ENCODE results near the gene CFAP61.

Gene CFAP61

GRCh38 chr20:20037960-20038359 lies 14.4 kb upstream of the CFAP61 start (continued):
- TF ChIP-seq, protein P1, sequence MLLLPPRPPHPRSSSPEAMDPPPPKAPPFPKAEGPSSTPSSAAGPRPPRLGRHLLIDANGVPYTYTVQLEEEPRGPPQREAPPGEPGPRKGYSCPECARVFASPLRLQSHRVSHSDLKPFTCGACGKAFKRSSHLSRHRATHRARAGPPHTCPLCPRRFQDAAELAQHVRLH (tag by site-specific recombination; IDR thresholded peaks at IDR 0.05) = no peak
- TF ChIP-seq ZNF677 (tag by site-specific recombination; IDR thresholded peaks at IDR 0.05) = no peak

DNA sequence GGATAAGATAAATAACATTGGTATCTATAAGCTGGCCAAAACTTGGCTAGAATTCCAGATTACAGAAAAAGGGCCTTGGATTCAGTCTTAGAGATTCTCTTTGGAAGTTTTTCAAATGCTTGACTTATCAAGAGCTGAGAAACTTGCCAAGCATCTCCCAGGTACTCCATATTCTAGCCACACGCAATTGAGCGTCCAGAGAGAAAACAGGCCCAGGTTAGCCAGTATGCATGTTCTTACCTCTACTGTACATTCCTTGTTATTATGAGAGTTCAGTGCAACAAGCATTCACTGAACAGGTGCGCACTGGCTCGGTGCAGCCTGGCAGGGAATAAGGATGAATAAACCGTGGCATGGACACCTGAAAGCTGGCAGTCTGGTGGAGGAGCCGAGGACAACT lies 13.7 kb upstream of the CFAP61 start:
- Histone ChIP-seq H3K36me3 (ENCODE audit: control insufficient read depth in 2 of 2, insufficient read depth in 1 of 2, low read length in 2 of 2) (peaks cover 53 to 100% of the 10 kb centered on the region in 2 experiments), H3K9me3 (ENCODE audit: control insufficient read depth, insufficient read depth, low read depth, low read length) (no peaks in the 10 kb centered on the region)

DNA sequence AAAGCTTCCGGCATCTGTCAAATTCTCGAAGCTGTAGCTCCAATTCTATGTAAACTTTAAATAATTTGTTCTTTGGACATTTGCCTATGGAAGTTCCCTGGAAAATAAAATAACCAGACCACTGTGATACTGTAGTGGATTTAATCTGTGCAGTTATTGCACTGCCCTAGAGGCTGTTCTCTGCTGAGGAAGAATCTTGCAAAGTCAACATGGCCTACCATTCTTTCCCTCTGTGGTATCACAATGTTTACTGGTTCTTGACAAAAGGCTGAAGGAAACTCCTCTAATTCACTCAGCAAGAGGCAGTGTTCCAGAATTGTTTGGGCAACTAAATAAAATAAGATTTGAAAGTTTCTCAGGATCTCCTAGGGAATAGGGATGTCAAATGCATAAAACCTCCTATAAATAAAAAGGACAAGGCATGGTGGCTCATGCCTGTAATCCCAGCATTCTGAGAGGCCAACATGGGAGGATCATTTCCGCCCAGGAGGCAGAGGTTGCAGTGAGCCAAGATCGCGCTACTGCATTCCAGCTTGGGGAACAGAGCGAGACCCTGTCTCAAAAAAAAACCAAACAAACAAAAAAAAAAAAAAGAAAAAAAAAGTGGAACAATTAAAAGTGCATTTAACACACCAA lies 12.5 kb upstream of the CFAP61 start:
- no peak overlapping the region for H3K27ac ChIP-seq (ENCODE audit: extremely low read depth, low read depth, low read length)
- no peak overlapping the region for H3K4me3 ChIP-seq (ENCODE audit: low read depth, low read length)
- CTCF ChIA-PET = no interaction called here
- TF ChIP-seq RBAK (tag by site-specific recombination; IDR thresholded peaks at IDR 0.05) (no peak), ZNF214 (tag by site-specific recombination; IDR thresholded peaks at IDR 0.05; ENCODE audit: borderline replicate concordance) (no peak)
- no peaks in the 10 kb centered on the region for H3K9me3 ChIP-seq (ENCODE audit: control insufficient read depth, insufficient read depth, low read depth, low read length)
- no peaks in the 10 kb centered on the region for H3K4me1 ChIP-seq (ENCODE audit: control insufficient read depth, insufficient read depth, low read length)
- POLR2A ChIA-PET = no interaction called here
- H3K36me3 ChIP-seq (ENCODE audit: control insufficient read depth in 2 of 2, insufficient read depth in 1 of 2, low read length in 2 of 2) = peaks cover 53 to 100% of the 10 kb centered on the region in 2 experiments

More for the DNA sequence above, 13.7 kb upstream of the CFAP61 start:
- Histone ChIP-seq H3K4me3 (ENCODE audit: low read depth, low read length) (no peak overlapping the region), H3K4me1 (ENCODE audit: control insufficient read depth, insufficient read depth, low read length) (no peaks in the 10 kb centered on the region), H3K27ac (ENCODE audit: extremely low read depth, low read depth, low read length) (no peak overlapping the region)
- TF ChIP-seq ZNF677 (tag by site-specific recombination; IDR thresholded peaks at IDR 0.05) = no peak
- TF ChIP-seq ZXDB (tag by site-specific recombination; IDR thresholded peaks at IDR 0.05) = no peak
- no peak for TF ChIP-seq PRDM6 (tag by site-specific recombination; IDR thresholded peaks at IDR 0.05)
- TF ChIP-seq, protein P2, sequence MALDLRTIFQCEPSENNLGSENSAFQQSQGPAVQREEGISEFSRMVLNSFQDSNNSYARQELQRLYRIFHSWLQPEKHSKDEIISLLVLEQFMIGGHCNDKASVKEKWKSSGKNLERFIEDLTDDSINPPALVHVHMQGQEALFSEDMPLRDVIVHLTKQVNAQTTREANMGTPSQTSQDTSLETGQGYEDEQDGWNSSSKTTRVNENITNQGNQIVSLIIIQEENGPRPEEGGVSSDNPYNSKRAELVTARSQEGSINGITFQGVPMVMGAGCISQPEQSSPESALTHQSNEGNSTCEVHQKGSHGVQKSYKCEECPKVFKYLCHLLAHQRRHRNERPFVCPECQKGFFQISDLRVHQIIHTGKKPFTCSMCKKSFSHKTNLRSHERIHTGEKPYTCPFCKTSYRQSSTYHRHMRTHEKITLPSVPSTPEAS (tag by site-specific recombination; IDR thresholded peaks at IDR 0.05) = no peak
- TF ChIP-seq ZNF10 (tag by site-specific recombination; IDR thresholded peaks at IDR 0.05) = no peak
- no peak for TF ChIP-seq YY2 (tag by site-specific recombination; IDR thresholded peaks at IDR 0.05)
- TF ChIP-seq ZNF416 (tag by site-specific recombination; IDR thresholded peaks at IDR 0.05) = no peak
- ChIA-PET CTCF (interaction anchor here (0.5 kb wide), 1 partner anchor 11 kb away, joined by 3 read pairs; no protein-coding TSS in a partner anchor), POLR2A (no interaction called here)

DNA sequence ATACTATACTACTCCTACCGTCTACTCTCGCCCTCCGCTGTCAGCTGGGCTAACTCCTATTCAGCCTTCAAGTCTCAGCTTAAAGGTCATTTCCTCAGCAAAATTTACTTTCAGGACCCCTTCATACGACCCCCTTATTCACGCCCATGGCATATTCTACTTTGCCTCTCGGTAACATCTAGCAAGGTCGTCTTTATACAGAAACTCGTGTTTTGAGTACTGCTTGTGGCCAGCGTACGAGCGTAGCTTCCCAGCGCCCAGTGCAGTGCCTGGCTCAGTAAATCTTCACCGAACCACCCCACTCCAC lies 612 bp upstream of the CFAP61 start:
- no peak for TF ChIP-seq ZNF548 (tag by site-specific recombination; IDR thresholded peaks at IDR 0.05)
- no peak for TF ChIP-seq ZNF830 (tag by site-specific recombination; IDR thresholded peaks at IDR 0.05; ENCODE audit: low read depth)
- TF ChIP-seq KLF16 (tag by site-specific recombination; IDR thresholded peaks at IDR 0.05) = no peak
- TF ChIP-seq ZNF670 (tag by site-specific recombination; IDR thresholded peaks at IDR 0.05; ENCODE audit: low read depth) = no peak
- no peak for TF ChIP-seq WT1 (tag by site-specific recombination; IDR thresholded peaks at IDR 0.05)
- TF ChIP-seq, protein P2 (tag by site-specific recombination; IDR thresholded peaks at IDR 0.05) = no peak
- TF ChIP-seq ZNF16 (tag by site-specific recombination; IDR thresholded peaks at IDR 0.05; ENCODE audit: low read depth) = no peak
- TF ChIP-seq ZNF549 (tag by site-specific recombination; IDR thresholded peaks at IDR 0.05) = no peak
- TF ChIP-seq ZNF239 (tag by site-specific recombination; IDR thresholded peaks at IDR 0.05) = no peak
- TF ChIP-seq ZNF701 (tag by site-specific recombination; IDR thresholded peaks at IDR 0.05) = no peak
- TF ChIP-seq ZNF555 (tag by site-specific recombination; conservative IDR thresholded peaks at IDR 0.05) = no peak
- no peak for TF ChIP-seq ZNF114 (tag by site-specific recombination; IDR thresholded peaks at IDR 0.05)
- POLR2A ChIA-PET = interaction anchor here (1.7 to 1.9 kb wide), 2 partner anchors 26 to 34 kb away, joined by 6 to 9 read pairs; partner anchors contain the start of gene NAA20
- no peaks in the 10 kb centered on the region for H3K9me3 ChIP-seq (ENCODE audit: control insufficient read depth, insufficient read depth, low read depth, low read length)
- CTCF ChIA-PET = interaction anchor here (0.6 to 1.1 kb wide), 5 partner anchors 9 to 186 kb away, joined by 3 to 4 read pairs (median 3); no protein-coding TSS in a partner anchor
- H3K27ac ChIP-seq (ENCODE audit: extremely low read depth, low read depth, low read length) = peak overlapping the region; percentile 66; the same call in 1 of the 2 replicates
- H3K36me3 ChIP-seq (ENCODE audit: control insufficient read depth in 2 of 2, insufficient read depth in 1 of 2, low read length in 2 of 2) = peaks cover 22 to 38% of the 10 kb centered on the region in 2 experiments
- H3K4me3 ChIP-seq (ENCODE audit: low read depth, low read length) = peak overlapping the region; percentile 74
- H3K4me1 ChIP-seq (ENCODE audit: control insufficient read depth, insufficient read depth, low read length) = 0 out of 2 replicates have a peak, but pooled peaks cover 2% of the 10 kb centered on the region
